Heart left ventricle (tissue), 16 donors: ENCODE results near the gene PRKCH. TPM values are rescaled to one million over a fixed set of nuclear protein-coding genes. Genes with fewer than 3 reads are reported as not detected.

Experiments used
- ATAC-seq, 4 donors: fragments of 200-7000 bp; cut with Tn5 transposase; one replicate each; pipeline ENCODE4 v1.9.1; 2020 to 2022; ENCODE audit warnings: moderate library complexity in 4 of 4, mild to moderate bottlenecking in 3 of 4, moderate number of reproducible peaks in 1 of 4
- DNase-seq, 5 donors: peaks; one replicate each; pipeline ENCODE4 v3.0.0-alpha.2; 2020
- H3K27ac ChIP-seq, 12 donors: fragments of 200-600 bp; sonication (generic) in 4 of 12; one replicate each; pipeline versions ENCODE4 v1.5.0 to v1.8.0; 2016 to 2022; ENCODE audit warnings: mild to moderate bottlenecking in 2 of 12
- H3K27me3 ChIP-seq, 9 donors: fragments of 200-600 bp; sonication (generic) in 2 of 9; one replicate each; pipeline versions ENCODE4 v1.5.1 to v1.8.0; 2016 to 2022; ENCODE audit warnings: mild to moderate bottlenecking in 3 of 9
- H3K36me3 ChIP-seq, 9 donors: fragments of 200-600 bp; sonication (generic) in 2 of 9; one replicate each; pipeline versions ENCODE4 v1.5.0 to v1.8.0; 2018 to 2022; ENCODE audit warnings: mild to moderate bottlenecking in 2 of 9
- H3K4me1 ChIP-seq, 12 donors: fragments of 200-600 bp; sonication (generic) in 4 of 12; one replicate each; pipeline versions ENCODE4 v1.5.0 to v1.8.0; 2016 to 2022; ENCODE audit warnings: mild to moderate bottlenecking in 3 of 12
- H3K4me3 ChIP-seq, 12 donors: fragments of 200-600 bp; sonication (generic) in 4 of 12; one replicate each; pipeline versions ENCODE4 v1.5.0 to v1.8.0; 2017 to 2022; ENCODE audit warnings: mild to moderate bottlenecking in 9 of 12, moderate library complexity in 4 of 12
- H3K9me3 ChIP-seq, 12 donors: fragments of 200-600 bp; sonication (generic) in 4 of 12; one replicate each; pipeline versions ENCODE4 v1.5.0 to v1.8.0; 2016 to 2022; ENCODE audit warnings: mild to moderate bottlenecking in 1 of 12
- POLR2A ChIP-seq, 2 donors: fragments of 450-650 bp; IDR thresholded peaks; one replicate each; pipeline ENCODE4 v1.6.1; 2017; ENCODE audit warnings: antibody characterized with exemption in 2 of 2, mild to moderate bottlenecking in 2 of 2, moderate library complexity in 2 of 2
- WGBS, 4 donors: extraction: QIAGEN DNeasy Blood & Tissue Kit in 2 of 4; methylation state at CpG; one replicate each; pipeline versions ENCODE4 v1.1.5 to v1.1.7; 2013 to 2018; 5-methylcytosine and 5-hydroxymethylcytosine counted together
- intact Hi-C, 10 donors: fragments of 100-400 bp; cut with DNase I; formaldehyde crosslinking; loops; one replicate each; pipeline versions ENCODE4 v1.11.1 to v1.14.2; 2022
- polyA plus RNA-seq, 2 donors: library from polyadenylated mRNA; stranded (reverse); fragments of 200-250 nt; gene quantifications; one replicate each; pipeline ENCODE4 v1.2.3, GENCODE V29; 2013
- total RNA-seq, 9 donors: library from RNA; depleted of rRNA in 2 of 9; stranded (reverse); fragments of >200 nt in 2 of 9; fragmentation: NEBNext Ultra II Directional in 3 of 9; extraction: Animal tissue kit (Norgen Biotek cat#: 25700) in 3 of 9; gene quantifications; one replicate each; pipeline versions ENCODE4 v1.1.0 to v1.2.4, GENCODE V29; 2016 to 2023
- TF ChIP-seq, protein P1 (sequence below), 12 donors: fragments of 200-600 bp; sonication (generic) in 4 of 12; IDR thresholded peaks; one replicate each; pipeline versions ENCODE4 v1.5.0 to v1.8.0; 2018 to 2022; ENCODE audit warnings: antibody characterized with exemption in 12 of 12, mild to moderate bottlenecking in 5 of 12
- donor health status: ischemic (EF 13 %, LVEDD 7.1; RV severe dilation, severe dysfunction).
- donor health status: healthy with polysubstance abuse.
- donor health status: DM: no; HTN: yes; CAD: no.
- donor health status: DM: no; HTN: no; CAD: no.
- donor health status: ischemic (EF 25% LVEDD 6.9; RV normal size, moderate dysfunction).
- donor health status: ischemic (EF 25% LVEDD 5.7; RV mildly dilated, moderate dysfunction).
- donor health status: healthy.
- donor health status: DM: yes; HTN: yes; CAD: no.
- donor health status: ischemic (EF 35%, LVEDD 5.7; RV mildly dilated, moderate dysfunction).
- donor health status: nonischemic (EF 11% LVEDD 7.7; RV severe dilation, severe dysfunction).
- donor health status: DM: yes; HTN: yes; CAD: no.
- donor health status: PGD.
- donor health status: ischemic (EF 29% LVEDD 5.4; RV normal size, mild dysfunction).
- donor health status: nonischemic (EF 23%, LVEDD 6.1; RV moderate dilation, normal function).

Gene PRKCH
- total and polyA plus RNA-seq, 11 donors: 6.1 to 49.2 (median 21.7) TPM

DNA sequence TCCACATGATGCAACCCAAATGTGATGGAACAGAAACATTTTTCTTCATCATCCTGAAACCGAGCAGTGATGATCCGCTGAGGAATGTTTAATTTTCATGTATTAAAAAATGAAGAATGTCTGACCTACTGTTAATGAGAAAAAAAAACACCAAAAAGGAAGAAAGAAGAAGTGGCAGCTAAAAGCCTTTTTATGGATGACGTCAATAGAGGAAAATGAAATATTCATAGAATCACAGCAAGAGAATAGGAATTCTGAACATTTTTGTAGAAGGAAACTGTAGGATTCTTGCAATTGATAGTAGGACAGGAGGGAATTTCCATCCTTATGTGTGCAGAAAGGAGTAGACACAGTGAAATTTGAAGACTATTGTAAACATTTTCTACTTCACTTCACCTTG, 112.9 kb downstream of the PRKCH start:
- TF ChIP-seq, protein P1, sequence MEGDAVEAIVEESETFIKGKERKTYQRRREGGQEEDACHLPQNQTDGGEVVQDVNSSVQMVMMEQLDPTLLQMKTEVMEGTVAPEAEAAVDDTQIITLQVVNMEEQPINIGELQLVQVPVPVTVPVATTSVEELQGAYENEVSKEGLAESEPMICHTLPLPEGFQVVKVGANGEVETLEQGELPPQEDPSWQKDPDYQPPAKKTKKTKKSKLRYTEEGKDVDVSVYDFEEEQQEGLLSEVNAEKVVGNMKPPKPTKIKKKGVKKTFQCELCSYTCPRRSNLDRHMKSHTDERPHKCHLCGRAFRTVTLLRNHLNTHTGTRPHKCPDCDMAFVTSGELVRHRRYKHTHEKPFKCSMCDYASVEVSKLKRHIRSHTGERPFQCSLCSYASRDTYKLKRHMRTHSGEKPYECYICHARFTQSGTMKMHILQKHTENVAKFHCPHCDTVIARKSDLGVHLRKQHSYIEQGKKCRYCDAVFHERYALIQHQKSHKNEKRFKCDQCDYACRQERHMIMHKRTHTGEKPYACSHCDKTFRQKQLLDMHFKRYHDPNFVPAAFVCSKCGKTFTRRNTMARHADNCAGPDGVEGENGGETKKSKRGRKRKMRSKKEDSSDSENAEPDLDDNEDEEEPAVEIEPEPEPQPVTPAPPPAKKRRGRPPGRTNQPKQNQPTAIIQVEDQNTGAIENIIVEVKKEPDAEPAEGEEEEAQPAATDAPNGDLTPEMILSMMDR (IDR thresholded peaks at IDR 0.05): no peak
- TF ChIP-seq POLR2A (IDR thresholded peaks at IDR 0.05): no peak

DNA sequence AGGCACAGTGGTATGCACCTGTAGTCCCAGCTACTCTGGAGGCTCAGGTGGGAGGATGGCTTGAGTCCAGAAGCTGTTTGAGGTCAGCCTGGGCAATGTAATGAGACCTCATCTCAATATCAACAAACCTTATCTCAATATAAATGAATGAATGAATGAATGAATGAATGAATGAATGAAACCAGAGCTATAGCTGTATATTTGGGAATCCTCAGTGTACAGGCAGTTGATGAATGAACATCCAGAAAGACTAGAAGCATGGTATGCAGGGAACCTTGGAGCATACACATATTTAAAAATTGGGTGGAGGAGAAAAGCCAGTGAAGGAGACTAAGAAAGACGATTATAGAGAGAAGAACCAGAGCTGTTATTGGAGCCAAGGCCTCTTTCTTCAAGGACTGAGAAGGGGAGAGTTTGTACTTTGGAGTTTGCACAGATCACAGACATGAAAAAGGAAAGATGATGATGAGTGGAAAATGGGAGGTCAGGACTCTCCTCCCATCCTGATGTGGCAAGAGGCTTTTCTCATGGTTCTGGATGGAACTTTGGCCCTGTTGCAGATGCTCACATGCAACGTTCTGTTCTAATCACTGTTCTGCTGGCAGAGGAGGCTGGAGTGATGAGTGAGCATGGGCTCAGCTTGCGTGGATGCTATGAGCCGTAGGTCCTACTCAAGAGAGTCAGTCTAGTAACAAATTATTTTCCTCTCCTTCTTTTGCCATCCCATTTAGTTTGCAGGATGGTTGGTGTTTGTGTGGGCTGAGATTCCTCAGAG, 114.4 kb downstream of the PRKCH start:
- Histone ChIP-seq H3K36me3 (no peaks in the 10 kb centered on the region), H3K4me3 (no peak overlapping the region), H3K27ac (peak overlapping the region in 1 of 12 donors; percentile 9), H3K4me1 (peaks cover 6 to 78% (median 37%) of the 10 kb centered on the region in 12 donors), H3K9me3 (peaks cover 0 to 5% (median 0%) of the 10 kb centered on the region in 12 donors), H3K27me3 (no peaks in the 10 kb centered on the region)
- no peak for DNase-seq
- 48 to 57% (median 53%) methylated on average over 4 of the region's 4 CpGs for WGBS, 4 donors
- TF ChIP-seq, protein P1 (IDR thresholded peaks at IDR 0.05): no peak
- no peak for TF ChIP-seq POLR2A (IDR thresholded peaks at IDR 0.05)
- intact Hi-C loops: loop anchor here in 4 of 10 donors (5.0 to 10.0 kb wide), 3 partner anchors 111 to 131 kb away; partner anchors contain the start of gene PRKCH (in 3 of the 4)
- peak in 2 of 4 donors; percentile 38 to 45 for ATAC-seq

More for the DNA sequence above, 112.9 kb downstream of the PRKCH start:
- peak overlapping the region in 1 of 12 donors; percentile 38 for H3K27ac ChIP-seq
- H3K4me1 ChIP-seq: peaks cover 3 to 78% (median 27%) of the 10 kb centered on the region in 12 donors
- peaks cover 0 to 5% (median 0%) of the 10 kb centered on the region in 12 donors for H3K9me3 ChIP-seq
- H3K36me3 ChIP-seq: no peaks in the 10 kb centered on the region
- ATAC-seq (no peak), DNase-seq (no peak)
- H3K4me3 ChIP-seq: no peak overlapping the region
- H3K27me3 ChIP-seq: no peaks in the 10 kb centered on the region
- intact Hi-C loops: loop anchor here in 2 of 10 donors (10.0 kb wide), 2 partner anchors 110 to 130 kb away; partner anchors contain the start of gene PRKCH (in 1 of the 2)
- 81 to 91% (median 84%) methylated on average over 3 of the region's 3 CpGs for WGBS, 4 donors

DNA sequence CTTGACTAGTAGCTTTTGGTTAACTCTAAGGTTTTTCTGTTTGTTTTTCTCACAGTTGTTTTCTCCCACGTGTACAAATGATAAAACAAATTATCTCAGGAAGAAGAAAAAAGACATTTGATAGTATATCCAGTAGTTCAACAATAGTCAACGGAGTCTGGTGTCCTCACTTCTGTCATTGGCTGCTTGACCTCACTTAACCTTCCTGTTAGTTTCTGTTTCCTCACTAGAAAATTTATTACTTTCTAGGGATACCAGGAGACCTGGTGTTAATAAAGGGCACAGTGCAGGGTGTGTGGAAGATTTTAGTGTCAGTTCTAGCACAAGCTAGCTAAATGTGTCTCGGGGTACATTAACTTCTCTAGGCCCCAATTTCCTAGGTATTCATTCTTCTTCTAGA, 116.0 kb downstream of the PRKCH start:
- Histone ChIP-seq H3K4me1 (peaks cover 6 to 75% (median 35%) of the 10 kb centered on the region in 12 donors), H3K4me3 (no peak overlapping the region), H3K9me3 (no peaks in the 10 kb centered on the region), H3K27me3 (no peaks in the 10 kb centered on the region), H3K36me3 (no peaks in the 10 kb centered on the region), H3K27ac (peak overlapping the region in 1 of 12 donors; percentile 82)
- no peak for TF ChIP-seq POLR2A (IDR thresholded peaks at IDR 0.05)
- TF ChIP-seq, protein P1 (IDR thresholded peaks at IDR 0.05): no peak
- intact Hi-C loops: loop anchor here in 4 of 10 donors (5.0 to 10.0 kb wide), 3 partner anchors 113 to 133 kb away; partner anchors contain the start of gene PRKCH (in 3 of the 4)
- DNase-seq (no peak), ATAC-seq (no peak)
- 33 to 38% (median 35%) methylated on average over 3 of the region's 3 CpGs for WGBS, 4 donors

DNA sequence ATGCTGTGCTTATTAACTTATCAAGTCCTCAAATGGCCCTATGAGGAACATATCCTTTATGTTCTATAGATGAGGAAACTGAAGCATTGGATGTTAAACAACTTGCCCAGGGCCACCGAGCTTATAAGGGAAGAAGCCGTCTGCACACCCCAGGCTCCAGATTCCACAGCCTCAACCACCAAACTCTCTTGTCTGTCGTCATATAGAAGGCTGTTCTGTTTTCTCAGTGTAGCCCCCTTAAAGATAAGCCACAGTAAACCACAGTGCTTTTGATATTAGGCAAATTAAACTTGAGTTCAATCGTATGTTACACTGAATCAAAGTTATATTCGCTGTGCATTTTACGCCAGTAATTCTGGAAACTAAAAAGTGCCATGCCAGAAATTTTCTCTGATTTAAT, 116.7 kb downstream of the PRKCH start:
- H3K27ac ChIP-seq: peak overlapping the region in 3 of 12 donors; percentile 22 to 82 (median 28)
- no peaks in the 10 kb centered on the region for H3K27me3 ChIP-seq
- no peaks in the 10 kb centered on the region for H3K9me3 ChIP-seq
- ATAC-seq (no peak), DNase-seq (no peak)
- TF ChIP-seq, protein P1 (IDR thresholded peaks at IDR 0.05): no peak
- no peak for TF ChIP-seq POLR2A (IDR thresholded peaks at IDR 0.05)
- H3K36me3 ChIP-seq: no peaks in the 10 kb centered on the region
- H3K4me1 ChIP-seq: peaks cover 6 to 69% (median 33%) of the 10 kb centered on the region in 12 donors
- WGBS, 4 donors: 79 to 86% (median 82%) methylated on average over 6 of the region's 6 CpGs
- no peak overlapping the region for H3K4me3 ChIP-seq
- intact Hi-C loops: loop anchor here in 4 of 10 donors (5.0 to 10.0 kb wide), 3 partner anchors 113 to 133 kb away; partner anchors contain the start of gene PRKCH (in 3 of the 4)
